Right renal cortex interstitium (tissue), 3 donors: ENCODE measurements around the gene AKAP4. TPM values are rescaled to one million over a fixed set of nuclear protein-coding genes. Genes with fewer than 3 reads are reported as not detected.

Experiments used
- polyA plus RNA-seq, 3 donors: library from polyadenylated mRNA; unstranded; fragments of 120-200 nt; gene quantifications; one replicate each; pipeline ENCODE4 v1.2.1, GENCODE V29; 2013; ENCODE audit not compliant: insufficient read length in 3 of 3

The AKAP4 gene
- polyA plus RNA-seq, 3 donors = 0.07 to 0.15 (median 0.12) TPM

Other genes with a start within 250 kb of the AKAP4 start
- gene CCNB3, start 3.8 kb upstream of the AKAP4 start, polyA plus RNA-seq = 1 to 10 TPM in 2 of 3 donors, under 1 TPM in 1; 0.93 to 1.4 (median 1.4) TPM